OCI-LY1 (cell line): ENCODE results near the gene RHBDL1.

Experiments
- EZH2 ChIP-seq: fragments of 200-600 bp; sonication (generic), shearing (Covaris generic); IDR thresholded peaks from 2 replicates; pipeline ENCODE4 v1.8.0; 2017; ENCODE audit warnings: borderline replicate concordance, mixed run types, mild to moderate bottlenecking, antibody characterized with exemption, low read length, moderate library complexity, mixed read lengths
- TF ChIP-seq, protein P1 (sequence below): fragments of 200-600 bp; sonication (generic), shearing (Covaris generic); IDR thresholded peaks from 2 replicates; pipeline ENCODE4 v1.5.1; 2017; ENCODE audit warnings: mild to moderate bottlenecking, antibody characterized with exemption, low read length, moderate library complexity, mixed read lengths

DNA sequence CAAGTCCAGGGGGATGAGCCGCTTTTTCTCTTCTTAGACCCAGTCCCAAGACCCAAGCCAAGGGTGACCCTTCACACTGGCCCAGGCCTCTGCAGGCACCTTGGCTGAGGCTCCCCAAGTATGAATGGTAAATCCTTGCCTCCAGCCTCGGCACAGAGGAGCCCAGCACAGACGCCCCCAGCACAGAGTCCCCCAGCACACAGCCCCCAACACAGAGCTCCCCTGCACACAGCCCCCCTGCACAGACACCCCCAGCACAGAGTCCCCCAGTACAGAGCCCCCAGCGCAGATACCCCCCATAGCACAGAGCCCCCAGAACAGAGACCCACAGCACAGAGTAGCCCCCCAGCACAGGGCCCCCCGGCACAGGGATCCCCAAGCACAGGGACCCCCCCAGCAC is 34.9 kb upstream of the RHBDL1 start:
- TF ChIP-seq EZH2, result no peak
- TF ChIP-seq, protein P1, sequence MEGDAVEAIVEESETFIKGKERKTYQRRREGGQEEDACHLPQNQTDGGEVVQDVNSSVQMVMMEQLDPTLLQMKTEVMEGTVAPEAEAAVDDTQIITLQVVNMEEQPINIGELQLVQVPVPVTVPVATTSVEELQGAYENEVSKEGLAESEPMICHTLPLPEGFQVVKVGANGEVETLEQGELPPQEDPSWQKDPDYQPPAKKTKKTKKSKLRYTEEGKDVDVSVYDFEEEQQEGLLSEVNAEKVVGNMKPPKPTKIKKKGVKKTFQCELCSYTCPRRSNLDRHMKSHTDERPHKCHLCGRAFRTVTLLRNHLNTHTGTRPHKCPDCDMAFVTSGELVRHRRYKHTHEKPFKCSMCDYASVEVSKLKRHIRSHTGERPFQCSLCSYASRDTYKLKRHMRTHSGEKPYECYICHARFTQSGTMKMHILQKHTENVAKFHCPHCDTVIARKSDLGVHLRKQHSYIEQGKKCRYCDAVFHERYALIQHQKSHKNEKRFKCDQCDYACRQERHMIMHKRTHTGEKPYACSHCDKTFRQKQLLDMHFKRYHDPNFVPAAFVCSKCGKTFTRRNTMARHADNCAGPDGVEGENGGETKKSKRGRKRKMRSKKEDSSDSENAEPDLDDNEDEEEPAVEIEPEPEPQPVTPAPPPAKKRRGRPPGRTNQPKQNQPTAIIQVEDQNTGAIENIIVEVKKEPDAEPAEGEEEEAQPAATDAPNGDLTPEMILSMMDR, result no peak
